Measurements from ENCODE around the gene WDSUB1.
A peak's percentile ranks its signal among the peaks of the same experiment; 100 is the strongest.

The WDSUB1 gene

GRCh38 chr2:159285433-159285832 is 1.1 kb downstream of the WDSUB1 start:
- Histone ChIP-seq H3K27ac (ENCODE audit: low read depth, low read length) (peak overlapping the region; percentile 77), H2BK12ac (ENCODE audit: low read length) (no peak overlapping the region), H3K4me2 (ENCODE audit: low read length) (peak overlapping the region; percentile 88), H3K36me3 (ENCODE audit: control insufficient read depth in 1 of 2, insufficient read depth in 2 of 2, low read length in 2 of 2) (peaks cover 0 to 2% of the 10 kb centered on the region in 2 experiments), H2AK5ac (ENCODE audit: low read length) (no peak overlapping the region), H3K9me3 (ENCODE audit: insufficient read depth, low read depth, low read length) (no peaks in the 10 kb centered on the region), H3K23ac (ENCODE audit: low read length) (no peak overlapping the region), H3K4ac (ENCODE audit: low read depth, low read length) (no peak overlapping the region), H3K14ac (ENCODE audit: low read length) (no peak overlapping the region), H3K27me3 (ENCODE audit: insufficient read depth, low read length) (no peaks in the 10 kb centered on the region), H4K91ac (ENCODE audit: low read depth, low read length) (no peak overlapping the region), H3K18ac (ENCODE audit: low read length) (no peak overlapping the region), H4K8ac (ENCODE audit: low read depth, low read length) (no peak overlapping the region), H3K9ac (ENCODE audit: low read length) (no peak overlapping the region), H2AFZ (ENCODE audit: insufficient read depth, low read length, poor library complexity) (no peak overlapping the region), H2BK5ac (ENCODE audit: low read depth, low read length, poor library complexity) (no peak overlapping the region), H4K12ac (ENCODE audit: low read depth, low read length) (no peak overlapping the region), H3K79me2 (ENCODE audit: control insufficient read depth, insufficient read depth, low read length, poor library complexity) (peaks cover 7% of the 10 kb centered on the region), H2BK120ac (ENCODE audit: insufficient read depth, low read length, poor library complexity) (no peak overlapping the region), H3K4me1 (ENCODE audit: control insufficient read depth in 1 of 2, insufficient read depth in 2 of 2, low read length in 2 of 2) (peaks cover 4 to 5% of the 10 kb centered on the region in 2 experiments), H3K4me3 (ENCODE audit: low read depth, low read length) (no peak overlapping the region), H3K79me1 (ENCODE audit: low read length) (peaks cover 9% of the 10 kb centered on the region)
- DNase-seq: no peak
- no CpG with 5 or more reads among the region's 11 CpGs for WGBS (ENCODE audit: extremely low coverage, insufficient coverage, insufficient read length)

GRCh38 chr2:159283529-159283928 is 3.0 kb downstream of the WDSUB1 start:
- no peak overlapping the region for H3K27ac ChIP-seq (ENCODE audit: low read depth, low read length)
- DNase-seq: no peak
- H2AFZ ChIP-seq (ENCODE audit: insufficient read depth, low read length, poor library complexity): no peak overlapping the region
- H3K4me1 ChIP-seq (ENCODE audit: control insufficient read depth in 1 of 2, insufficient read depth in 2 of 2, low read length in 2 of 2): peaks cover 4 to 5% of the 10 kb centered on the region in 2 experiments
- peaks cover 7% of the 10 kb centered on the region for H3K79me2 ChIP-seq (ENCODE audit: control insufficient read depth, insufficient read depth, low read length, poor library complexity)
- no peak overlapping the region for H2BK5ac ChIP-seq (ENCODE audit: low read depth, low read length, poor library complexity)
- WGBS (ENCODE audit: extremely low coverage, insufficient coverage, insufficient read length): no CpG with 5 or more reads among the region's 6 CpGs
- H3K18ac ChIP-seq (ENCODE audit: low read length): no peak overlapping the region
- no peak overlapping the region for H4K8ac ChIP-seq (ENCODE audit: low read depth, low read length)
- H3K4me3 ChIP-seq (ENCODE audit: low read depth, low read length): no peak overlapping the region
- H3K79me1 ChIP-seq (ENCODE audit: low read length): peaks cover 9% of the 10 kb centered on the region
- peaks cover 0 to 2% of the 10 kb centered on the region in 2 experiments for H3K36me3 ChIP-seq (ENCODE audit: control insufficient read depth in 1 of 2, insufficient read depth in 2 of 2, low read length in 2 of 2)
- no peak overlapping the region for H4K91ac ChIP-seq (ENCODE audit: low read depth, low read length)
- H3K4ac ChIP-seq (ENCODE audit: low read depth, low read length): no peak overlapping the region
- no peaks in the 10 kb centered on the region for H3K9me3 ChIP-seq (ENCODE audit: insufficient read depth, low read depth, low read length)
- H4K12ac ChIP-seq (ENCODE audit: low read depth, low read length): no peak overlapping the region
- no peak overlapping the region for H3K23ac ChIP-seq (ENCODE audit: low read length)
- H3K14ac ChIP-seq (ENCODE audit: low read length): no peak overlapping the region
- H3K27me3 ChIP-seq (ENCODE audit: insufficient read depth, low read length): no peaks in the 10 kb centered on the region
- no peak overlapping the region for H2BK12ac ChIP-seq (ENCODE audit: low read length)
- no peak overlapping the region for H2AK5ac ChIP-seq (ENCODE audit: low read length)
- no peak overlapping the region for H3K9ac ChIP-seq (ENCODE audit: low read length)
- no peak overlapping the region for H3K4me2 ChIP-seq (ENCODE audit: low read length)
- H2BK120ac ChIP-seq (ENCODE audit: insufficient read depth, low read length, poor library complexity): no peak overlapping the region

GRCh38 chr2:159281002-159281401 is 5.5 kb downstream of the WDSUB1 start:
- WGBS (ENCODE audit: extremely low coverage, insufficient coverage, insufficient read length): no CpG with 5 or more reads among the region's 6 CpGs
- no peak overlapping the region for H4K8ac ChIP-seq (ENCODE audit: low read depth, low read length)
- H2AK5ac ChIP-seq (ENCODE audit: low read length): no peak overlapping the region
- no peaks in the 10 kb centered on the region for H3K79me2 ChIP-seq (ENCODE audit: control insufficient read depth, insufficient read depth, low read length, poor library complexity)
- H4K91ac ChIP-seq (ENCODE audit: low read depth, low read length): no peak overlapping the region
- no peaks in the 10 kb centered on the region for H3K27me3 ChIP-seq (ENCODE audit: insufficient read depth, low read length)
- H2AFZ ChIP-seq (ENCODE audit: insufficient read depth, low read length, poor library complexity): no peak overlapping the region
- H3K27ac ChIP-seq (ENCODE audit: low read depth, low read length): no peak overlapping the region
- no peak overlapping the region for H2BK120ac ChIP-seq (ENCODE audit: insufficient read depth, low read length, poor library complexity)
- DNase-seq: no peak
- peaks cover under 1% of the 10 kb centered on the region for H3K79me1 ChIP-seq (ENCODE audit: low read length)
- no peaks in the 10 kb centered on the region for H3K9me3 ChIP-seq (ENCODE audit: insufficient read depth, low read depth, low read length)
- H3K4me3 ChIP-seq (ENCODE audit: low read depth, low read length): no peak overlapping the region
- peaks cover 0 to 2% of the 10 kb centered on the region in 2 experiments for H3K36me3 ChIP-seq (ENCODE audit: control insufficient read depth in 1 of 2, insufficient read depth in 2 of 2, low read length in 2 of 2)
- no peak overlapping the region for H3K23ac ChIP-seq (ENCODE audit: low read length)
- H3K18ac ChIP-seq (ENCODE audit: low read length): no peak overlapping the region
- H4K12ac ChIP-seq (ENCODE audit: low read depth, low read length): no peak overlapping the region
- H3K4ac ChIP-seq (ENCODE audit: low read depth, low read length): no peak overlapping the region
- no peak overlapping the region for H3K4me2 ChIP-seq (ENCODE audit: low read length)
- no peak overlapping the region for H3K14ac ChIP-seq (ENCODE audit: low read length)
- no peak overlapping the region for H3K9ac ChIP-seq (ENCODE audit: low read length)
- H2BK5ac ChIP-seq (ENCODE audit: low read depth, low read length, poor library complexity): no peak overlapping the region
- H3K4me1 ChIP-seq (ENCODE audit: control insufficient read depth in 1 of 2, insufficient read depth in 2 of 2, low read length in 2 of 2): peaks cover 0 to 2% of the 10 kb centered on the region in 2 experiments
- no peak overlapping the region for H2BK12ac ChIP-seq (ENCODE audit: low read length)

GRCh38 chr2:159279700-159280099 is 6.8 kb downstream of the WDSUB1 start:
- Histone ChIP-seq H3K36me3 (ENCODE audit: control insufficient read depth in 1 of 2, insufficient read depth in 2 of 2, low read length in 2 of 2) (peaks cover 0 to 2% of the 10 kb centered on the region in 2 experiments), H4K8ac (ENCODE audit: low read depth, low read length) (no peak overlapping the region), H3K4me2 (ENCODE audit: low read length) (no peak overlapping the region), H3K4me3 (ENCODE audit: low read depth, low read length) (no peak overlapping the region), H3K79me1 (ENCODE audit: low read length) (no peaks in the 10 kb centered on the region), H2BK12ac (ENCODE audit: low read length) (no peak overlapping the region), H4K12ac (ENCODE audit: low read depth, low read length) (no peak overlapping the region), H2AFZ (ENCODE audit: insufficient read depth, low read length, poor library complexity) (no peak overlapping the region), H3K4ac (ENCODE audit: low read depth, low read length) (no peak overlapping the region), H3K23ac (ENCODE audit: low read length) (no peak overlapping the region), H3K27ac (ENCODE audit: low read depth, low read length) (no peak overlapping the region), H3K14ac (ENCODE audit: low read length) (no peak overlapping the region), H3K79me2 (ENCODE audit: control insufficient read depth, insufficient read depth, low read length, poor library complexity) (no peaks in the 10 kb centered on the region), H3K9me3 (ENCODE audit: insufficient read depth, low read depth, low read length) (no peaks in the 10 kb centered on the region), H3K9ac (ENCODE audit: low read length) (no peak overlapping the region), H4K91ac (ENCODE audit: low read depth, low read length) (no peak overlapping the region), H3K27me3 (ENCODE audit: insufficient read depth, low read length) (no peaks in the 10 kb centered on the region), H2AK5ac (ENCODE audit: low read length) (no peak overlapping the region), H2BK5ac (ENCODE audit: low read depth, low read length, poor library complexity) (no peak overlapping the region), H3K4me1 (ENCODE audit: control insufficient read depth in 1 of 2, insufficient read depth in 2 of 2, low read length in 2 of 2) (peaks cover 0 to 1% of the 10 kb centered on the region in 2 experiments), H3K18ac (ENCODE audit: low read length) (no peak overlapping the region), H2BK120ac (ENCODE audit: insufficient read depth, low read length, poor library complexity) (no peak overlapping the region)
- DNase-seq: no peak
- WGBS (ENCODE audit: extremely low coverage, insufficient coverage, insufficient read length): no CpG with 5 or more reads among the region's 2 CpGs
